Left ventricle myocardium inferior (tissue), 1 donor: Measurements from ENCODE around the gene ARHGEF17. TPM values are rescaled to one million over a fixed set of nuclear protein-coding genes. Genes with fewer than 3 reads are reported as not detected.

ENCODE experiments used
- DNase-seq: peaks from one replicate; pipeline ENCODE4 v3.0.0-alpha.2; 2020
- H3K27ac ChIP-seq: fragments of 200-600 bp; replicated peaks from 2 replicates; pipeline ENCODE4 v1.8.0; 2021
- H3K27me3 ChIP-seq: fragments of 200-600 bp; 2 replicates; pipeline ENCODE4 v1.8.0; 2021; ENCODE audit warnings: low read depth
- H3K36me3 ChIP-seq: fragments of 200-600 bp; 2 replicates; pipeline ENCODE4 v1.8.0; 2021
- H3K4me1 ChIP-seq: fragments of 200-600 bp; 2 replicates; pipeline ENCODE4 v1.8.0; 2021
- H3K4me3 ChIP-seq: fragments of 200-600 bp; 2 replicates; pipeline ENCODE4 v1.8.0; 2021; ENCODE audit warnings: mild to moderate bottlenecking, moderate library complexity
- H3K9me3 ChIP-seq: fragments of 200-600 bp; replicated peaks from 2 replicates; pipeline ENCODE4 v1.8.0; 2021
- intact Hi-C: fragments of 100-400 bp; cut with micrococcal nuclease; formaldehyde crosslinking; loops from one replicate; pipeline ENCODE4 v1.11.0; 2022
- total RNA-seq: library from RNA; stranded (reverse); fragmentation: NEBNext Ultra II Directional; extraction: Animal tissue kit (Norgen Biotek cat#: 25700); gene quantifications from one replicate; pipeline ENCODE4 v1.2.1, GENCODE V29; 2021
- TF ChIP-seq, protein P1 (sequence below): fragments of 200-600 bp; IDR thresholded peaks from 2 replicates; pipeline ENCODE4 v1.8.0; 2021; ENCODE audit warnings: antibody characterized with exemption, mild to moderate bottlenecking, borderline replicate concordance
- donor health status: DM: no; HTN: yes; CAD: no; lungs with severe emphysema.

Gene ARHGEF17
- total RNA-seq, 1 donor from 2014 or later = 53.1 TPM

DNA sequence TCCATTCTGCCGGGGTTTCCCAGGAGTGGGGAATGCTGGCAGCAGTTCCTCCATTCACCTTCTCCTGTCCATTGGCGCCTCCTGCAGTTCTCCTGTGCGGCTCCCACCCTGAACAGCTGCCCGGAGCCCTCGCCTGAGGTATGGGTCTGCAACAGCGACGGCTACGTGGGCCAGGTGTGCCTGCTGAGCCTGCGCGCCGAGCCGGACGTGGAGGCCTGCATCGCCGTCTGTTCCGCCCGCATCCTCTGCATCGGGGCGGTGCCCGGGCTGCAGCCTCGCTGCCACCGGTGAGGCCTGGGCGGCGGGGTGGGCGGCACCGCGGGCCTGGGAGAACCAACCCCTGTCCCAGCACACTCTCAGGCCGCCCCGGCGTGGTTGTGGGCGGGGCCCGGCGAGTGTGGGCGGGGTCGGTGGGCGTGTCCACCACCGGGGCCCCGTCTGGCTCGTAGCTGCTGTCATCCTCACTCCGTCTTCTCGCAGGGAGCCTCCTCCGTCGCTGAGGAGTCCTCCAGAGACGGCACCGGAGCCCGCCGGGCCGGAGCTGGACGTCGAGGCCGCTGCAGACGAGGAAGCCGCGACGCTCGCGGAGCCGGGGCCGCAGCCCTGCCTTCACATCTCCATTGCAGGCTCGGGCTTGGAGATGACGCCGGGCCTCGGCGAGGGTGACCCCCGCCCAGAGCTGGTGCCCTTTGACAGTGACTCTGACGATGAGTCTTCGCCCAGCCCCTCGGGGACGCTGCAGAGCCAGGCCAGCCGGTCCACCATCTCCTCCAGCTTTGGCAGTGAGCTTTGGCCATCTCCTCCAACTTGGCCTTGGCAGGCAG is 54.1 kb downstream of the ARHGEF17 start:
- no peaks in the 10 kb centered on the region for H3K27me3 ChIP-seq
- TF ChIP-seq, protein P1, sequence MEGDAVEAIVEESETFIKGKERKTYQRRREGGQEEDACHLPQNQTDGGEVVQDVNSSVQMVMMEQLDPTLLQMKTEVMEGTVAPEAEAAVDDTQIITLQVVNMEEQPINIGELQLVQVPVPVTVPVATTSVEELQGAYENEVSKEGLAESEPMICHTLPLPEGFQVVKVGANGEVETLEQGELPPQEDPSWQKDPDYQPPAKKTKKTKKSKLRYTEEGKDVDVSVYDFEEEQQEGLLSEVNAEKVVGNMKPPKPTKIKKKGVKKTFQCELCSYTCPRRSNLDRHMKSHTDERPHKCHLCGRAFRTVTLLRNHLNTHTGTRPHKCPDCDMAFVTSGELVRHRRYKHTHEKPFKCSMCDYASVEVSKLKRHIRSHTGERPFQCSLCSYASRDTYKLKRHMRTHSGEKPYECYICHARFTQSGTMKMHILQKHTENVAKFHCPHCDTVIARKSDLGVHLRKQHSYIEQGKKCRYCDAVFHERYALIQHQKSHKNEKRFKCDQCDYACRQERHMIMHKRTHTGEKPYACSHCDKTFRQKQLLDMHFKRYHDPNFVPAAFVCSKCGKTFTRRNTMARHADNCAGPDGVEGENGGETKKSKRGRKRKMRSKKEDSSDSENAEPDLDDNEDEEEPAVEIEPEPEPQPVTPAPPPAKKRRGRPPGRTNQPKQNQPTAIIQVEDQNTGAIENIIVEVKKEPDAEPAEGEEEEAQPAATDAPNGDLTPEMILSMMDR = no peak
- H3K36me3 ChIP-seq = peaks cover 93% of the 10 kb centered on the region
- DNase-seq = no peak
- no peaks in the 10 kb centered on the region for H3K9me3 ChIP-seq
- intact Hi-C loops = no loop called here
- H3K4me3 ChIP-seq = no peak overlapping the region
- no peak overlapping the region for H3K27ac ChIP-seq
- H3K4me1 ChIP-seq = peaks cover 33% of the 10 kb centered on the region

DNA sequence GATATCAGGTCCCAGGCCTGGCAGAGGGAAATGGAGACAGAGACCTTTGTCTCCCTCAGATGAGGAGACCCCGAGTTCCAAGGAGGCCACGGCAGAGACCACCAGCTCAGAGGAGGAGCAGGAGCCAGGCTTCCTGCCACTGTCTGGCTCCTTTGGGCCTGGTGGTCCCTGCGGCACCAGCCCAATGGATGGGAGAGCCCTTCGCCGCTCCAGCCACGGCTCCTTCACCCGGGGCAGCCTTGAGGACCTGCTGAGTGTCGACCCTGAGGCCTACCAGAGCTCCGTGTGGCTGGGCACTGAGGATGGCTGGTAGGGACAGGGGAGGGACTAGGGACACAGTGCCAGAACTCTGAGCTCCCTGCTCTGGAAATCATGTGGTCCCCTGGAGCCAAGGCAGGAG is 55.1 kb downstream of the ARHGEF17 start:
- Histone ChIP-seq H3K4me3 (no peak overlapping the region), H3K27ac (peak overlapping the region; percentile 4), H3K27me3 (no peaks in the 10 kb centered on the region), H3K36me3 (peaks cover 97% of the 10 kb centered on the region), H3K4me1 (peaks cover 37% of the 10 kb centered on the region), H3K9me3 (no peaks in the 10 kb centered on the region)
- TF ChIP-seq, protein P1 = no peak
- intact Hi-C loops = no loop called here
- DNase-seq = no peak

DNA sequence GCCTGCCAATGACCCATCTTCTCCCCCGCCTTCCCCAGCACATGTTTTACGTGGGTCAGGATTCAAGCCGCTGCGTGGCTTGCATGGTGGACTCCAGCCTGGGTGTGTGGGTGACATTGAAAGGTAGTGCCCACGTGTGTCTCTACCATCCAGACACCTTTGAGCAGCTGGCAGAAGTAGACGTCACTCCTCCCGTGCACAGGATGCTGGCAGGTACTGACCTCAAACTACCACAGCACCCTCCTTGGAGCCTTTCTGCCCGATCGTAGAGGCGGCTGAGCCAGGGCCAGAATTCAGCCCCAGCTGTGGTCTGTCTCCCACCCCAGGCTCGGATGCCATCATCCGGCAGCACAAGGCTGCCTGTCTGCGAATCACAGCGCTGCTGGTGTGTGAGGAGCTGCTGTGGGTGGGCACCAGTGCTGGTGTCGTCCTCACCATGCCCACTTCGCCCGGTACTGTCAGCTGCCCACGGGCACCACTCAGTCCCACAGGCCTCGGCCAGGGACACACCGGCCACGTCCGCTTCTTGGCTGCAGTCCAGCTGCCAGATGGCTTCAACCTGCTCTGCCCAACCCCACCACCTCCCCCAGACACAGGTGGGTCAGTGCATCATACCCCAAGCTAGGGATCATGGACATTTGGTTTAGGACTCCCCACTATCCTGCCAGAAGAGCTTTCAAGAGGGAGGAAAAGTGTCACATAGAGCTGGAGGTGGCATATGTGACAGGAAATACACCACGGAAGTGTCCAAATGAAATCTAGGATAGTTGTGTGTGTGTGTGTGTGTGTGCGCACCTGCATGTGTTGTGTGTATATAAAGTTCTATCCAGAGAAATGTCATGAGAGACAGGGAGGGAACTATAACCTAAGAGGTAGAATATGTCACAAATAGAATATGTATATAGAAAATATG is 57.5 kb downstream of the ARHGEF17 start:
- H3K27me3 ChIP-seq = no peaks in the 10 kb centered on the region
- peaks cover 29% of the 10 kb centered on the region for H3K4me1 ChIP-seq
- DNase-seq = no peak
- no peak overlapping the region for H3K4me3 ChIP-seq
- peaks cover 78% of the 10 kb centered on the region for H3K36me3 ChIP-seq
- H3K27ac ChIP-seq = no peak overlapping the region
- TF ChIP-seq, protein P1 = no peak
- intact Hi-C loops = no loop called here
- H3K9me3 ChIP-seq = no peaks in the 10 kb centered on the region

DNA sequence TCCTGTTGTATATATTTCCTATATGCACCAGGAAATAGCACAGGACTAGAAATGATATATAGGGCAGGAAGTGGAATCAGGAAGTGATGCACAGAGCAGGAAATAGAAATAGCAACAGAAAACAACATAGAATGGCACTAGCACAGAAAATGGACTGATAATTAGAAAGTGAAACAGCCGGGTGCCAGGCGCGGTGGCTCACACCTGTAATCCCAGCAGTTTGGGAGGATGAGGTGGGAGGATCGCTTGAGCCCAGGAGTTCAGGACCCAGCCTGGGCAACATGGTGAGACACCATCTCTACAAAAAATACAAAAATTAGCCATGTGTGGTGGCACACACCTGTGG is 58.2 kb downstream of the ARHGEF17 start:
- H3K4me1 ChIP-seq = peaks cover 29% of the 10 kb centered on the region
- no peaks in the 10 kb centered on the region for H3K9me3 ChIP-seq
- H3K27ac ChIP-seq = no peak overlapping the region
- intact Hi-C loops = no loop called here
- no peaks in the 10 kb centered on the region for H3K27me3 ChIP-seq
- peaks cover 72% of the 10 kb centered on the region for H3K36me3 ChIP-seq
- H3K4me3 ChIP-seq = no peak overlapping the region
- DNase-seq = no peak
- TF ChIP-seq, protein P1 = no peak

DNA sequence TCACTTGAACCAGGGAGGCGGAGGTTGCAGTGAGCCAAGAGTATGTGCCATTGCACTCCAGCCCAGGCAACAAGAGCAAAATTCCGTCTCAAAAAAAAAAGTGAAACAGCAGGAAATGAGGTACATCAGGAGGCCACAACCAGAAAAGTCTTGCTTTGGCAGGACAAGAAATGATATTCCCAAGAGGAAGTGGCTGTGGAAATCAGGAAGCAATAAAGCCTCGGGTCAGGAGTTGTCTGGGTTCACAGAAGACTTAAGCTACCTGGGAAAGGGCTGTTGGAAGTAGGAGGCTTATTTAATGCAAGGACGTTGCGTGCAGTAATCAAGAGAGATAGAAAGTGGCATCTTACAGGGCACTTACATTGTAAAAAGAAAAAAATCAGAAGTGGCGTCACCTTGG is 58.9 kb downstream of the ARHGEF17 start:
- intact Hi-C loops = no loop called here
- Histone ChIP-seq H3K27me3 (no peaks in the 10 kb centered on the region), H3K4me3 (no peak overlapping the region), H3K36me3 (peaks cover 64% of the 10 kb centered on the region), H3K27ac (peak overlapping the region; percentile 16), H3K9me3 (no peaks in the 10 kb centered on the region), H3K4me1 (peaks cover 29% of the 10 kb centered on the region)
- no peak for DNase-seq
- TF ChIP-seq, protein P1 = no peak
